AG04450 (cell line): Measurements from ENCODE around the gene PPP4R3B. TPM values are rescaled to one million over a fixed set of nuclear protein-coding genes. Genes with fewer than 3 reads are reported as not detected.
"Not testable (repeated sequence)": the region's sequence is repeated elsewhere in the genome, so short reads cannot be mapped to it uniquely, and the experiment has no call there.

ENCODE experiments used
- CTCF ChIA-PET: fragments of 300-600, 350-600 bp; formaldehyde crosslinking; extraction: SDS; loops from one replicate; lab custom pipeline; 2022; ENCODE audit warnings: antibody characterized with exemption, inconsistent platforms; lab: Charles Lee
- POLR2A ChIA-PET: fragments of 350-600 bp; formaldehyde crosslinking; extraction: SDS; loops from one replicate; lab custom pipeline; 2021; ENCODE audit warnings: antibody characterized with exemption, inconsistent platforms; lab: Yijun Ruan, JAX
- DNase-seq: peaks from one replicate; pipeline ENCODE4 v3.0.0-alpha.2; 2011; ENCODE audit warnings: low read depth, low spot score
- H3K27ac ChIP-seq: one replicate; pipeline ENCODE4 v1.5.1; 2012; ENCODE audit warnings: low read depth, low read length, control low read depth
- H3K27me3 ChIP-seq: one replicate; pipeline ENCODE4 v1.6.0; 2012; ENCODE audit warnings: low read length; ENCODE audit not compliant: control insufficient read depth, insufficient read depth
- H3K4me3 ChIP-seq: 2 replicates; pipeline ENCODE4 v1.5.1; 2011; ENCODE audit warnings: mild to moderate bottlenecking, low read depth, low read length, control low read depth
- H3K9me3 ChIP-seq: 2 replicates; pipeline ENCODE4 v1.5.1; 2012; ENCODE audit warnings: low read length; ENCODE audit not compliant: control insufficient read depth, insufficient read depth
- CTCF ChIP-seq: IDR thresholded peaks from 2 replicates; pipeline ENCODE4 v1.5.1; 2011; ENCODE audit warnings: low read depth, low read length, control low read depth, inconsistent platforms
- polyA plus RNA-seq: library from polyadenylated mRNA; depleted of rRNA; stranded (reverse); fragments of >200 nt; gene quantifications from 2 replicates; pipeline ENCODE4 v1.2.3, GENCODE V29; 2011

The PPP4R3B gene
- polyA plus RNA-seq, 1 experiment, result 38.3 TPM

GRCh38 chr2:55598056-55598795 lies 19.2 kb downstream of the PPP4R3B start:
- Histone ChIP-seq H3K4me3 (no peak overlapping the region), H3K27ac (no peak overlapping the region), H3K27me3 (no peaks in the 10 kb centered on the region), H3K9me3 (no peaks in the 10 kb centered on the region)
- DNase-seq, result no peak
- ChIA-PET POLR2A (no interaction called here), CTCF (no interaction called here)
- TF ChIP-seq CTCF, result no peak

- CTCF ChIA-PET, H3K27ac ChIP-seq, H3K4me3 ChIP-seq, H3K9me3 ChIP-seq, POLR2A ChIA-PET, DNase-seq, H3K27me3 ChIP-seq: not testable (repeated sequence)
These were observed 20.6 kb downstream of the PPP4R3B start for GRCh38 chr2:55596795-55597194.

- Histone ChIP-seq H3K4me3 (no peak overlapping the region), H3K27me3 (no peaks in the 10 kb centered on the region), H3K27ac (no peak overlapping the region), H3K9me3 (no peaks in the 10 kb centered on the region)
- DNase-seq, result no peak
- POLR2A ChIA-PET, result no interaction called here
- CTCF ChIA-PET, result interaction anchor here (0.7 kb wide), 1 partner anchor 14 kb away, joined by 3 read pairs; no protein-coding TSS in a partner anchor
- TF ChIP-seq CTCF, result no peak
These were observed 21.9 kb downstream of the PPP4R3B start for GRCh38 chr2:55595536-55595935.

- CTCF ChIA-PET, result no interaction called here
- POLR2A ChIA-PET, result no interaction called here
These were observed 25.3 kb downstream of the PPP4R3B start for GRCh38 chr2:55592130-55592529.

GRCh38 chr2:55590810-55591440 lies 26.5 kb downstream of the PPP4R3B start:
- TF ChIP-seq CTCF, result no peak
- Histone ChIP-seq H3K9me3 (no peaks in the 10 kb centered on the region), H3K27me3 (no peaks in the 10 kb centered on the region), H3K4me3 (no peak overlapping the region), H3K27ac (no peak overlapping the region)
- CTCF ChIA-PET, result interaction anchor here (0.6 kb wide), 1 partner anchor 539 kb away, joined by 3 read pairs; no protein-coding TSS in a partner anchor
- DNase-seq, result no peak
- POLR2A ChIA-PET, result no interaction called here

More at GRCh38 chr2:55592130-55592529, 25.3 kb downstream of the PPP4R3B start:
- H3K4me3 ChIP-seq, result no peak overlapping the region
- TF ChIP-seq CTCF, result no peak
- H3K27me3 ChIP-seq, result no peaks in the 10 kb centered on the region
- no peaks in the 10 kb centered on the region for H3K9me3 ChIP-seq
- no peak for DNase-seq
- H3K27ac ChIP-seq, result no peak overlapping the region
